Liver (tissue), 3 donors: ENCODE measurements around the gene MECP2.

ENCODE experiments used
- ATF3 ChIP-seq: IDR thresholded peaks from 2 replicates; pipeline ENCODE4 v1.6.1; 2016; ENCODE audit warnings: antibody characterized with exemption
- CTCF ChIP-seq: fragments of 150-350 bp; IDR thresholded peaks from 2 replicates; pipeline ENCODE4 v1.5.1; 2017; ENCODE audit warnings: improper control_type of control experiment, low read depth, low read length; ENCODE audit not compliant: missing input control
- REST ChIP-seq: IDR thresholded peaks from 2 replicates; pipeline ENCODE4 v1.6.1; 2016; ENCODE audit warnings: antibody characterized with exemption, mild to moderate bottlenecking
- donor health status: healthy.
- donor health status: healthy.

GRCh38 chrX:154027022-154027402 is 70.5 kb downstream of the MECP2 start:
- TF ChIP-seq CTCF (no peak), ATF3 (no peak), REST (no peak)
